ENCODE data around the gene MAML2.

The MAML2 gene

DNA sequence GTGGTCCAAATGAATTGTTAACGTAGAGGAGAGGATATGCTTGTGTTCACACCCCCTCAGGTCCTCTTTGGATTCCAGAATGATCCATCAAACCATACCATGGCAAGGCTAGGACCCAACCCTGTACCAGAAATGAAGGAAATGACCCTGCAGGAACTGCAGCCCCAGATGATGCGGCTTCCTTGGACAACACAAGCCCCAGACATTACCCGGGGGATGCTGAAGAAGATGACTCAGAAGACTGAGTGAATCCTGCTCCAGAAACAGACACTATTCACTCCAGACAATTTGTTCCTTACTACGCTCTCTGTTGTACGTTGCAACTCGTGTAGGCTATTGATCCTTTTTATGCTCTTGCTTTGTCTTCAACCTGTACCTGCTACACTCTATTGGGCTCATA lies 403.9 kb downstream of the MAML2 start:
- TF ChIP-seq, protein P1, sequence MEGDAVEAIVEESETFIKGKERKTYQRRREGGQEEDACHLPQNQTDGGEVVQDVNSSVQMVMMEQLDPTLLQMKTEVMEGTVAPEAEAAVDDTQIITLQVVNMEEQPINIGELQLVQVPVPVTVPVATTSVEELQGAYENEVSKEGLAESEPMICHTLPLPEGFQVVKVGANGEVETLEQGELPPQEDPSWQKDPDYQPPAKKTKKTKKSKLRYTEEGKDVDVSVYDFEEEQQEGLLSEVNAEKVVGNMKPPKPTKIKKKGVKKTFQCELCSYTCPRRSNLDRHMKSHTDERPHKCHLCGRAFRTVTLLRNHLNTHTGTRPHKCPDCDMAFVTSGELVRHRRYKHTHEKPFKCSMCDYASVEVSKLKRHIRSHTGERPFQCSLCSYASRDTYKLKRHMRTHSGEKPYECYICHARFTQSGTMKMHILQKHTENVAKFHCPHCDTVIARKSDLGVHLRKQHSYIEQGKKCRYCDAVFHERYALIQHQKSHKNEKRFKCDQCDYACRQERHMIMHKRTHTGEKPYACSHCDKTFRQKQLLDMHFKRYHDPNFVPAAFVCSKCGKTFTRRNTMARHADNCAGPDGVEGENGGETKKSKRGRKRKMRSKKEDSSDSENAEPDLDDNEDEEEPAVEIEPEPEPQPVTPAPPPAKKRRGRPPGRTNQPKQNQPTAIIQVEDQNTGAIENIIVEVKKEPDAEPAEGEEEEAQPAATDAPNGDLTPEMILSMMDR (IDR thresholded peaks at IDR 0.05; ENCODE audit: extremely low read depth, insufficient read depth, missing control alignments) = no peak
- no peak for DNase-seq (ENCODE audit: low spot score)
- in situ Hi-C loops (cut with MboI; ENCODE audit: low pct_unique_long_range_greater_than_20kb, low sequenced_read_pairs, unreplicated experiment) = no loop called here

DNA sequence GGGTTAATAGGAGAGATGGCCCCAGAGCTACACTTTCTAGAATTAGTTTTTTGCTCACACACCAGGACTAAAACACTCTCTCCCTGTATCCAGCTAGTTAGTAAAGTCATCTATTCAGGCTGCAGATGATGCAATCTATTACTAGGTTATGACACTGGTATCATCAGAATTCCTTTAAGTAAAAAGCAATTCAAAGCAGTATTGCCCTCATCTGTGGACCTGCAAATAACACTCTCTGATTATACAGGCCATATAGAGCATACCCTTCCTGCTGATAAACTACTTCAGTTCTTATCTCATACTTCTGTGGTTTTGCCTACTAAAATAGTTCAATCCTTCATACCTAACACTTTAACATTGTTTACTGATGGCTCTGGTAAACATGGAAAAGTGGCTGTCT lies 405.6 kb downstream of the MAML2 start:
- in situ Hi-C loops (cut with MboI; ENCODE audit: low pct_unique_long_range_greater_than_20kb, low sequenced_read_pairs, unreplicated experiment) = no loop called here
- TF ChIP-seq, protein P1 (IDR thresholded peaks at IDR 0.05; ENCODE audit: extremely low read depth, insufficient read depth, missing control alignments) = no peak
- no peak for DNase-seq (ENCODE audit: low spot score)

DNA sequence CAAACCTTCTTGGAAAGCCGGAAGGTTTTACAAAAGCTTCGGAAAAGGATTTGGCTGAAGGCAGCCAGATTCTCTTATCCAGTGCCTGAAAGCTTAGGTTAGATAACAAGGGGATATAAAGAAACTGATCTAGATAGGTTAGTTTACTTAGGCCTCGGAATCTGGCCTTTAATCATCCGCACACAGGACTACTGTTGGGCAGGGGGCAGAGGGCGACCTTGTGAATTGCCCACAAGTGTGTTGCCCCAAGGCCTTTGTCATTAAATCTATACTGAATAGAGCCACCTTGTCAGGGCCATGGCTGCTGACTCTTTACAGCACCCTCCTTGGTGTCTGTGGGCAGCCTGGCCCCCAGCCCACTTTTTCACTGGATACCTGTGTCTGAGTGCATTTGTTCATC lies 409.4 kb downstream of the MAML2 start:
- DNase-seq (ENCODE audit: low spot score) = no peak
- in situ Hi-C loops (cut with MboI; ENCODE audit: low pct_unique_long_range_greater_than_20kb, low sequenced_read_pairs, unreplicated experiment) = no loop called here
- TF ChIP-seq, protein P1 (IDR thresholded peaks at IDR 0.05; ENCODE audit: extremely low read depth, insufficient read depth, missing control alignments) = no peak

DNA sequence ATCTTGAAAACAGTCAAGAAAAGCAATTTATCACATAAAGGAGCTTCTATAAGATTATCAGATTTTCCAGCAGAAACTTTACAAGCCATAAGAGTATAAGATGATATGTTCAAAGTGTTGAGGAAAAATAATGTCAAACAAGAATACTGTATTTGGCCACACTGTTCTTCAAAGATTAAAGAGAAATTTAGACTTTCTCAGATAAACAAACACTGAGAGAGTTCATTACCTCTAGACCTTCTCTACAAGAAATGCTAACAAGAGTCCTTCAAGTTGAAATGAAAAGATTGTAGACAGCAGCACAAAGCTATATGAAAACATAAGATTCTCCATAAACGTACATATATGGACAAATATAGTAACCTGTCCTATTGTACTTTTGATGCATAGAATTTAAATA lies 411.1 kb downstream of the MAML2 start:
- in situ Hi-C loops (cut with MboI; ENCODE audit: low pct_unique_long_range_greater_than_20kb, low sequenced_read_pairs, unreplicated experiment) = no loop called here
- DNase-seq (ENCODE audit: low spot score) = no peak
- TF ChIP-seq, protein P1 (IDR thresholded peaks at IDR 0.05; ENCODE audit: extremely low read depth, insufficient read depth, missing control alignments) = no peak

DNA sequence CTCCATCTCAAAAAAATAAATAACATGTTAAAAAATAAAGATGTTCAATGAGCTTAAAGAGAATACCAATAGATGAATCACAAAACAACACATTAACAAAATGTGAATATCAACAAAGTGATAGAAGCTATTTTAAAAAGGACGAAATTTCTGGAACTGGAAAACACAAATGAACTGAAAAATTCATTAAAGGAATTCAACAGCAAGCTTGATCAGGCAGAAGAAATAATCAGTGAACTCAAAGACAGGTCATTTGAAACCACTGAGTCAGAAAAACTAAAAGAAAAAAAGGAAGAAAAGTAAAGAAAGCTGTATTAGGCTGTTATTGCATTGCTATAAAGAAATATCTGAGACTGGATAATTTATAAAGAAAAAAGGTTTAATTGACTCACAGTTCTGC lies 412.0 kb downstream of the MAML2 start:
- TF ChIP-seq, protein P1 (IDR thresholded peaks at IDR 0.05; ENCODE audit: extremely low read depth, insufficient read depth, missing control alignments) = no peak
- DNase-seq (ENCODE audit: low spot score) = no peak
- in situ Hi-C loops (cut with MboI; ENCODE audit: low pct_unique_long_range_greater_than_20kb, low sequenced_read_pairs, unreplicated experiment) = no loop called here

DNA sequence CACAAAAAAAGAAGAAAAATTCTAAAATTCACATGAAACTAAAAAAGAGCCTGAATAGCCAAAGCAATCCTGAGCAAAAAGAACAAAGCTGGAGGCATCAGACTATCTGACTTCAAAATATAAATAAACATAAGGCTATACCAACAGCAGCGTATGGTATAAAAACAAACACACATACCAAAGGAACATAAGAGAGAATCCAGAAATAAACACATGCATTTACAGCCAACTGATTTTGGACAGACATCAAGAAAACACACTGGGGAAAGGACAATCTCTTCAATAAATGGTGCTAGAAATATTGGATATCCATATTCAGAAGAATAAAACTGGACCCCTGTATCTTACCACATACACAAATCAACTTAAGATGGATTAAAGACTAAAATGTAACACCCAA lies 416.3 kb downstream of the MAML2 start:
- TF ChIP-seq, protein P1 (IDR thresholded peaks at IDR 0.05; ENCODE audit: extremely low read depth, insufficient read depth, missing control alignments) = no peak
- no peak for DNase-seq (ENCODE audit: low spot score)
- in situ Hi-C loops (cut with MboI; ENCODE audit: low pct_unique_long_range_greater_than_20kb, low sequenced_read_pairs, unreplicated experiment) = no loop called here

Measured in GM13977 (cell line).